Activated CD4-positive, alpha-beta T cell treated with anti-CD3 and anti-CD28 coated beads for 1 hour (primary cell): Measurements from ENCODE around the gene PBX4.
"Not testable (repeated sequence)": the region's sequence is repeated elsewhere in the genome, so short reads cannot be mapped to it uniquely, and the experiment has no call there.

Experiments used
- DNase-seq: peaks from one replicate; pipeline ENCODE4 v3.0.0-alpha.2; 2020

PBX4 gene

GRCh38 chr19:19626516-19627472 is 8.3 kb upstream of the PBX4 start:
- DNase-seq, result no peak

GRCh38 chr19:19624032-19624570 is 5.6 kb upstream of the PBX4 start:
- no peak for DNase-seq

- DNase-seq, result no peak
These were observed 4.9 kb upstream of the PBX4 start for GRCh38 chr19:19623383-19623782.

- no peak for DNase-seq
These were observed 1.3 kb upstream of the PBX4 start for GRCh38 chr19:19619849-19620210.

GRCh38 chr19:19619181-19619848 is 828 bp upstream of the PBX4 start:
- no peak for DNase-seq

- no peak for DNase-seq
These were observed 3.4 kb downstream of the PBX4 start for GRCh38 chr19:19615086-19615485.

- no peak for DNase-seq
These were observed 5.0 kb downstream of the PBX4 start for GRCh38 chr19:19613506-19613905.

- no peak for DNase-seq
These were observed 7.9 kb downstream of the PBX4 start for GRCh38 chr19:19610376-19611202.

GRCh38 chr19:19606686-19607085 is 11.8 kb downstream of the PBX4 start:
- not testable (repeated sequence) for DNase-seq

- peak; percentile 43 for DNase-seq
These were observed 12.5 kb downstream of the PBX4 start for GRCh38 chr19:19606021-19606420.

- DNase-seq, result no peak
These were observed 15.7 kb downstream of the PBX4 start for GRCh38 chr19:19602713-19603324.

GRCh38 chr19:19602136-19602712 is 16.3 kb downstream of the PBX4 start:
- DNase-seq, result no peak

GRCh38 chr19:19600793-19601330 is 17.6 kb downstream of the PBX4 start:
- no peak for DNase-seq

- DNase-seq, result peak; percentile 44
These were observed 19.6 kb downstream of the PBX4 start for GRCh38 chr19:19598728-19599451.

- peak; percentile 16 for DNase-seq
These were observed 20.6 kb downstream of the PBX4 start for GRCh38 chr19:19597809-19598306.

GRCh38 chr19:19595171-19595701 is 23.3 kb downstream of the PBX4 start:
- DNase-seq, result no peak

GRCh38 chr19:19594381-19594780 is 24.1 kb downstream of the PBX4 start:
- DNase-seq, result no peak

GRCh38 chr19:19592690-19593089 is 25.8 kb downstream of the PBX4 start:
- DNase-seq, result no peak

- peak; percentile 51 for DNase-seq
These were observed 27.2 kb downstream of the PBX4 start for GRCh38 chr19:19591133-19591825.

GRCh38 chr19:19588546-19588945 is 29.9 kb downstream of the PBX4 start:
- DNase-seq, result no peak
